Sigmoid colon (tissue), 7 donors: ENCODE results near the gene INPP5D. TPM values are rescaled to one million over a fixed set of nuclear protein-coding genes. Genes with fewer than 3 reads are reported as not detected.

Experiments
- DNase-seq: peaks from one replicate; pipeline ENCODE4 v3.0.0-alpha.2; 2019
- H3K27ac ChIP-seq, 4 donors: fragments of 200-600 bp; sonication (generic); one replicate each; pipeline ENCODE4 v1.5.1; 2016 to 2019; ENCODE audit warnings: mild to moderate bottlenecking in 1 of 4
- H3K27me3 ChIP-seq, 3 donors: fragments of 200-600 bp; sonication (generic); one replicate each; pipeline ENCODE4 v1.5.1; 2019; ENCODE audit warnings: mild to moderate bottlenecking in 1 of 3
- H3K36me3 ChIP-seq, 4 donors: fragments of 200-600 bp; sonication (generic); one replicate each; pipeline ENCODE4 v1.5.1; 2016 to 2019
- H3K4me1 ChIP-seq, 4 donors: fragments of 200-600 bp; sonication (generic); one replicate each; pipeline ENCODE4 v1.5.1; 2017 to 2019
- H3K4me3 ChIP-seq, 4 donors: fragments of 200-600 bp; sonication (generic); one replicate each; pipeline ENCODE4 v1.5.1; 2017 to 2019; ENCODE audit warnings: mild to moderate bottlenecking in 2 of 4, moderate library complexity in 1 of 4
- H3K9me3 ChIP-seq, 4 donors: fragments of 200-600 bp in 3 of 4; sonication (generic) in 3 of 4; one replicate each; pipeline versions ENCODE4 v1.5.1 to v1.6.1; 2013 to 2019
- EP300 ChIP-seq, 4 donors: sonication (generic); formaldehyde crosslinking; IDR thresholded peaks; one replicate each; pipeline ENCODE4 v1.6.1; 2017; ENCODE audit warnings: antibody characterized with exemption in 4 of 4
- POLR2A ChIP-seq, 2 donors: fragments of 450-650 bp; IDR thresholded peaks; one replicate each; pipeline ENCODE4 v1.6.1; 2016; ENCODE audit warnings: antibody characterized with exemption in 2 of 2, mild to moderate bottlenecking in 2 of 2, moderate library complexity in 2 of 2
- POLR2AphosphoS5 ChIP-seq, 4 donors: sonication (generic); formaldehyde crosslinking; IDR thresholded peaks; one replicate each; pipeline ENCODE4 v1.6.1; 2017; ENCODE audit warnings: antibody characterized with exemption in 4 of 4
- WGBS, 2 donors: extraction: QIAGEN DNeasy Blood & Tissue Kit; methylation state at CpG; one replicate each; pipeline ENCODE4 v1.1.7; 2013; 5-methylcytosine and 5-hydroxymethylcytosine counted together
- intact Hi-C: fragments of 100-400 bp; cut with DNase I; formaldehyde crosslinking; loops from one replicate; pipeline ENCODE4 v1.15.1; 2023
- polyA plus RNA-seq, 3 donors: library from polyadenylated mRNA; stranded (reverse); fragments of 200-250 nt; gene quantifications; one replicate each; pipeline ENCODE4 v1.2.3, GENCODE V29; 2013
- total RNA-seq, 4 donors: library from RNA; depleted of rRNA; stranded (reverse); fragments of >200 nt; gene quantifications; one replicate each; pipeline ENCODE4 v1.1.0, GENCODE V29; 2016
- TF ChIP-seq, protein P1 (sequence below), 4 experiments: fragments of 450-650 bp in 3 of 4; fragments of 200-600 bp in 1 of 4; IDR thresholded peaks; one replicate each; pipeline ENCODE4 v1.5.1; 2016 to 2019; ENCODE audit warnings: antibody characterized with exemption in 4 of 4, mild to moderate bottlenecking in 3 of 4, moderate library complexity in 2 of 4
- donor health status: healthy with polysubstance abuse.
- donor health status: Bipolar disorder and iron deficiency.
- donor health status: healthy.

The INPP5D gene
- total and polyA plus RNA-seq, 7 donors = 4.2 to 44.8 (median 8.7) TPM

DNA sequence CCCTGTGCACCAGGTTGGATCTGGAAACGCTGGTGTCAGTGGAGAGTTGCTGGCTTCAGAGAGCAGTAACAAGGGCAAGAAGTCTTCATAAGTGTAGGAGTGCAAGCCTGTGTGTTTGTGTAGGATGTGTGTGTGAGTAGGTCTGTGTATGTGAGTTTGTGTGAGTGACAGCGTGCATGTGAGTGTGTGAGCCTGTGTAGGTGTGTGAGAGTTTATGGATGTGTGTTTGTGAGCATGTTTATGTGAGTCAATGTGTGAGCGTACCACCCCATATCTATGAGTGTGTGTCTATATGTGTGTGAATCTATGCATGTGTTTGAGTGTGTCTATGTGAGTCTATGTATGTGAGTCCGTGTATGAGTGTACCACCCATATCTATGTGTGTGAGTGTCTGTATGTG lies 104.8 kb downstream of the INPP5D start:
- Histone ChIP-seq H3K27me3 (peaks cover 0 to 6% (median 5%) of the 10 kb centered on the region in 3 donors), H3K27ac (no peak overlapping the region), H3K4me3 (no peak overlapping the region), H3K36me3 (no peaks in the 10 kb centered on the region), H3K4me1 (no peaks in the 10 kb centered on the region), H3K9me3 (no peaks in the 10 kb centered on the region)
- 73 to 80% methylated on average over 4 of the region's 4 CpGs for WGBS, 2 donors
- DNase-seq = no peak
- TF ChIP-seq EP300 (IDR thresholded peaks at IDR 0.05) (no peak), POLR2A (IDR thresholded peaks at IDR 0.05) (no peak), POLR2AphosphoS5 (IDR thresholded peaks at IDR 0.05) (no peak)
- TF ChIP-seq, protein P1, sequence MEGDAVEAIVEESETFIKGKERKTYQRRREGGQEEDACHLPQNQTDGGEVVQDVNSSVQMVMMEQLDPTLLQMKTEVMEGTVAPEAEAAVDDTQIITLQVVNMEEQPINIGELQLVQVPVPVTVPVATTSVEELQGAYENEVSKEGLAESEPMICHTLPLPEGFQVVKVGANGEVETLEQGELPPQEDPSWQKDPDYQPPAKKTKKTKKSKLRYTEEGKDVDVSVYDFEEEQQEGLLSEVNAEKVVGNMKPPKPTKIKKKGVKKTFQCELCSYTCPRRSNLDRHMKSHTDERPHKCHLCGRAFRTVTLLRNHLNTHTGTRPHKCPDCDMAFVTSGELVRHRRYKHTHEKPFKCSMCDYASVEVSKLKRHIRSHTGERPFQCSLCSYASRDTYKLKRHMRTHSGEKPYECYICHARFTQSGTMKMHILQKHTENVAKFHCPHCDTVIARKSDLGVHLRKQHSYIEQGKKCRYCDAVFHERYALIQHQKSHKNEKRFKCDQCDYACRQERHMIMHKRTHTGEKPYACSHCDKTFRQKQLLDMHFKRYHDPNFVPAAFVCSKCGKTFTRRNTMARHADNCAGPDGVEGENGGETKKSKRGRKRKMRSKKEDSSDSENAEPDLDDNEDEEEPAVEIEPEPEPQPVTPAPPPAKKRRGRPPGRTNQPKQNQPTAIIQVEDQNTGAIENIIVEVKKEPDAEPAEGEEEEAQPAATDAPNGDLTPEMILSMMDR (IDR thresholded peaks at IDR 0.05) = no peak
- intact Hi-C loops = no loop called here

DNA sequence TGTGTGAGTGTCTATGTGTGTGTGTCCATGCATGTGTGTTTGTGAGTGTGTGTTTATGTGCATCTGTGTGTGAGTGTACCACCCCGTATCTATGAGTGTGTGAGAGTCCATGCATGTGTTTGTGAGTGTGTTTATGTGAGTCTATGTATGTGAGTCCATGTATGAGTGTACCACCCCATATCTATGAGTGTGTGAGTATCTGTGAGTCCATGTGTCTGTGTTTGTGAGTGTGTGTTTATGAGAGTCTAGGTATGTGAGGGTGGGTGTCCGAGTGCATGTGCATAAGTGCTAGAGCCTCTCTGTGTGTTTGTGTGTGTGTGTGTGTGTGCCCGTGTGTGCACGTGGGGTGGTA lies 105.4 kb downstream of the INPP5D start:
- Histone ChIP-seq H3K4me3 (no peak overlapping the region), H3K4me1 (no peaks in the 10 kb centered on the region), H3K27me3 (peaks cover 0 to 6% (median 5%) of the 10 kb centered on the region in 3 donors), H3K9me3 (no peaks in the 10 kb centered on the region), H3K36me3 (no peaks in the 10 kb centered on the region), H3K27ac (no peak overlapping the region)
- TF ChIP-seq POLR2AphosphoS5 (IDR thresholded peaks at IDR 0.05) (no peak), EP300 (IDR thresholded peaks at IDR 0.05) (no peak), POLR2A (IDR thresholded peaks at IDR 0.05) (no peak)
- TF ChIP-seq, protein P1 (IDR thresholded peaks at IDR 0.05) = no peak
- no peak for DNase-seq
- intact Hi-C loops = no loop called here
- whole genome bisulfite sequencing, 2 donors = 40 to 64% methylated on average over 4 of the region's 4 CpGs

DNA sequence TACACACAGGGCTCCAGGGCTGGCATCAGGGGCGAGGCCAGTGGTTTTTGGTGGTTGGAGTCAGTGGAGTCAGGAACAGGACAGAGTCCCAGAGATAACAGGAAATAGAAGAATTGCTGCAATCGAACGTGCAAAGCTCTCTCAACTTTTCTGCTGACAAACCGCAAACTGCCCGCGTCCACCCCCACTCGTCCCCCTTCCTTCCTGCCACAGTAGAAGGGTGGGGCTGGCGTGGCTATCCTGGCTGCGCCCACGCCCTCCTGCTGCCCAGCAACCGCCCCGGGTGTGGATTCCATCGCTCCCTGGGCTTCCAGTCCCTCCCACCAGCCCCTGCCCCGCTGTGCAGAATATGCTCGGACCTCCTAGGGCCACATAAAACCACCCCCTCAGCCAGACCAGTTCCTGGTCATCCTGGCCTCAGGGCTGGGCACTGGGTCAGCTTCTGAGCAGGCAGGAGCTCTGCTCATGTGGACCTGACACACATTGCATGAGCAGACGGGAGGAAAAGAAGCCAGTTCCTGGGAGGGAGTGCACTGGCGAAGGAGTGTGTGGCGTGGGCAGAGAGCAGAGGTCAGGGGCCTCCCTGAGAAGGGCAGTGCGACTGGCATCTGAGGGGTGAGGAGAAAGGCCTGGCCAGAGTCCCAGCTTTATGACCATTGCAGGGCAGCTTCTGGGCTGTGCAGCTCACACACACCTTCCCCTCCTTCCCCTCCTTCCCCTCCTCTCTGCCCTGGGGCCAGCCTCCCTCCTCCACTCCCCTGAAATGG lies 105.9 kb downstream of the INPP5D start:
- DNase-seq = peak; percentile 71
- 11 to 46% methylated on average over 19 of the region's 19 CpGs for WGBS, 2 donors
- Histone ChIP-seq H3K4me1 (no peaks in the 10 kb centered on the region), H3K9me3 (no peaks in the 10 kb centered on the region), H3K4me3 (no peak overlapping the region), H3K27me3 (peaks cover 0 to 6% (median 5%) of the 10 kb centered on the region in 3 donors), H3K36me3 (no peaks in the 10 kb centered on the region), H3K27ac (no peak overlapping the region)
- TF ChIP-seq, protein P1 (IDR thresholded peaks at IDR 0.05) = no peak
- TF ChIP-seq POLR2AphosphoS5 (IDR thresholded peaks at IDR 0.05) (no peak), POLR2A (IDR thresholded peaks at IDR 0.05) (no peak), EP300 (IDR thresholded peaks at IDR 0.05) (no peak)
- intact Hi-C loops = no loop called here

DNA sequence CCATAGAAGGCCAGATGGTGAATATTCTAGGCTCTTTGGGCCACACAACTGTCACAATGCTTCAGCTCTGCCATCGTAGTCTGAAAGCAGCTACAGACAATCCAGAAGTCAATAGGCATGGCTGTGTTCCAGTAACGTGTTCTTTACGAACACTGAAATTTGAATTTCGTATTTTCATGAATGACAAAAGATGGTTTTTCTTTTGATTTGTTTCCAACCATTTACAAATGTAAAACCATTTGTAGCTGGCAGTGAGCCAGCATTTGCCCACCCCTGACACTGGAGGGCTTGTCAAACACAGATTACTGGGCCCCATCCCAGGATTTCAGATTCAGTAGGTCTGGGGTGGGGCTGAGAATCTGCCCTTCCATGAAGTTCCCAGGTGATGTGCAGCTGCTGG lies 108.3 kb downstream of the INPP5D start:
- H3K4me3 ChIP-seq = no peak overlapping the region
- 69 to 94% methylated on average over 4 of the region's 4 CpGs for WGBS, 2 donors
- H3K9me3 ChIP-seq = no peaks in the 10 kb centered on the region
- H3K36me3 ChIP-seq = no peaks in the 10 kb centered on the region
- H3K4me1 ChIP-seq = no peaks in the 10 kb centered on the region
- no peak for TF ChIP-seq EP300 (IDR thresholded peaks at IDR 0.05)
- no peak for TF ChIP-seq POLR2AphosphoS5 (IDR thresholded peaks at IDR 0.05)
- no peak for TF ChIP-seq POLR2A (IDR thresholded peaks at IDR 0.05)
- TF ChIP-seq, protein P1 (IDR thresholded peaks at IDR 0.05) = no peak
- H3K27me3 ChIP-seq = peaks cover 0 to 6% (median 5%) of the 10 kb centered on the region in 3 donors
- H3K27ac ChIP-seq = no peak overlapping the region
- intact Hi-C loops = no loop called here
- no peak for DNase-seq
